ENCODE measurements around the gene ANXA4.
A peak's percentile ranks its signal among the peaks of the same experiment; 100 is the strongest.

ANXA4 gene

GRCh38 chr2:69779258-69780001 lies 37.5 kb downstream of the ANXA4 start:
- POLR2A ChIA-PET: no interaction called here
- TF ChIP-seq PKNOX1 (IDR thresholded peaks at IDR 0.05) (0 out of 2 replicates have a peak, but pooled peaks have one; percentile 16), ELF4 (IDR thresholded peaks at IDR 0.05) (no peak)
- no peak for DNase-seq (ENCODE audit: extremely low spot score)

GRCh38 chr2:69780921-69781320 lies 39.0 kb downstream of the ANXA4 start:
- TF ChIP-seq HDGF (IDR thresholded peaks at IDR 0.05; ENCODE audit: borderline replicate concordance) (no peak), LEF1 (IDR thresholded peaks at IDR 0.05; ENCODE audit: borderline replicate concordance) (no peak), BHLHE40 (IDR thresholded peaks at IDR 0.05; ENCODE audit: borderline replicate concordance) (no peak), ZNF384 (IDR thresholded peaks at IDR 0.05) (no peak), TARDBP (IDR thresholded peaks at IDR 0.05) (no peak), ARNT (IDR thresholded peaks at IDR 0.05) (no peak), PKNOX1 (IDR thresholded peaks at IDR 0.05) (no peak), FOXA1 (IDR thresholded peaks at IDR 0.05) (no peak)
- DNase-seq (ENCODE audit: extremely low spot score): no peak
- POLR2A ChIA-PET: no interaction called here
- CTCF ChIA-PET: interaction anchor here (1.5 kb wide), 1 partner anchor 56 kb away, joined by 4 read pairs; no protein-coding TSS in a partner anchor

More at GRCh38 chr2:69779258-69780001, 37.5 kb downstream of the ANXA4 start:
- CTCF ChIA-PET: interaction anchor here (0.6 kb wide), 2 partner anchors 8 to 1169 kb away, joined by 3 read pairs; no protein-coding TSS in a partner anchor

- TF ChIP-seq SUZ12 (IDR thresholded peaks at IDR 0.05) (no peak), ELF4 (IDR thresholded peaks at IDR 0.05) (no peak), CTBP1 (IDR thresholded peaks at IDR 0.05; ENCODE audit: borderline replicate concordance) (no peak), BHLHE40 (IDR thresholded peaks at IDR 0.05; ENCODE audit: borderline replicate concordance) (no peak)
- ChIA-PET CTCF (interaction anchor here (0.9 to 1.5 kb wide), 2 partner anchors 12 to 57 kb away, joined by 4 read pairs; no protein-coding TSS in a partner anchor), POLR2A (interaction anchor here (1.2 kb wide), 1 partner anchor 41 kb away, joined by 3 read pairs; no protein-coding TSS in a partner anchor)
- no peak for DNase-seq (ENCODE audit: extremely low spot score)
Measured at GRCh38 chr2:69781321-69782248, 39.7 kb downstream of the ANXA4 start.

- no peak for DNase-seq (ENCODE audit: extremely low spot score)
- TF ChIP-seq SUZ12 (IDR thresholded peaks at IDR 0.05) (no peak), FOXK2 (IDR thresholded peaks at IDR 0.05) (no peak), LEF1 (IDR thresholded peaks at IDR 0.05; ENCODE audit: borderline replicate concordance) (no peak), PKNOX1 (IDR thresholded peaks at IDR 0.05) (no peak), ARNT (IDR thresholded peaks at IDR 0.05) (no peak), ZNF384 (IDR thresholded peaks at IDR 0.05) (no peak), NFRKB (IDR thresholded peaks at IDR 0.05) (no peak), CTBP1 (IDR thresholded peaks at IDR 0.05; ENCODE audit: borderline replicate concordance) (no peak), FOXM1 (IDR thresholded peaks at IDR 0.05; ENCODE audit: borderline replicate concordance) (no peak), FOXA1 (IDR thresholded peaks at IDR 0.05) (no peak), SP1 (IDR thresholded peaks at IDR 0.05) (no peak), HDGF (IDR thresholded peaks at IDR 0.05; ENCODE audit: borderline replicate concordance) (no peak), ELF4 (IDR thresholded peaks at IDR 0.05) (no peak), TARDBP (IDR thresholded peaks at IDR 0.05) (no peak)
- ChIA-PET CTCF (no interaction called here), POLR2A (no interaction called here)
Measured at GRCh38 chr2:69784228-69784627, 42.3 kb downstream of the ANXA4 start.

GRCh38 chr2:69785358-69785757 lies 43.4 kb downstream of the ANXA4 start:
- CTCF ChIA-PET: interaction anchor here (0.6 kb wide), 1 partner anchor 517 kb away, joined by 4 read pairs; no protein-coding TSS in a partner anchor
- no peak for DNase-seq (ENCODE audit: extremely low spot score)
- TF ChIP-seq BHLHE40 (IDR thresholded peaks at IDR 0.05; ENCODE audit: borderline replicate concordance) (no peak), TARDBP (IDR thresholded peaks at IDR 0.05) (no peak), CTBP1 (IDR thresholded peaks at IDR 0.05; ENCODE audit: borderline replicate concordance) (no peak)
- POLR2A ChIA-PET: interaction anchor here (1.0 kb wide), 1 partner anchor 13 kb away, joined by 3 read pairs; no protein-coding TSS in a partner anchor

GRCh38 chr2:69786052-69786560 lies 44.2 kb downstream of the ANXA4 start:
- DNase-seq (ENCODE audit: extremely low spot score): no peak
- POLR2A ChIA-PET: interaction anchor here (1.0 kb wide), 1 partner anchor 14 kb away, joined by 3 read pairs; no protein-coding TSS in a partner anchor
- CTCF ChIA-PET: interaction anchor here (0.5 to 0.6 kb wide), 3 partner anchors 18 to 517 kb away, joined by 4 to 6 read pairs (median 4); no protein-coding TSS in a partner anchor
- TF ChIP-seq NFRKB (IDR thresholded peaks at IDR 0.05) (no peak), BHLHE40 (IDR thresholded peaks at IDR 0.05; ENCODE audit: borderline replicate concordance) (no peak), LEF1 (IDR thresholded peaks at IDR 0.05; ENCODE audit: borderline replicate concordance) (no peak), FOXA1 (IDR thresholded peaks at IDR 0.05) (no peak), CTBP1 (IDR thresholded peaks at IDR 0.05; ENCODE audit: borderline replicate concordance) (no peak), ZNF384 (IDR thresholded peaks at IDR 0.05) (no peak), SUZ12 (IDR thresholded peaks at IDR 0.05) (no peak), SP1 (IDR thresholded peaks at IDR 0.05) (no peak), HDGF (IDR thresholded peaks at IDR 0.05; ENCODE audit: borderline replicate concordance) (no peak), TARDBP (IDR thresholded peaks at IDR 0.05) (no peak), FOXK2 (IDR thresholded peaks at IDR 0.05) (no peak), PKNOX1 (IDR thresholded peaks at IDR 0.05) (no peak), FOXM1 (IDR thresholded peaks at IDR 0.05; ENCODE audit: borderline replicate concordance) (no peak), L3MBTL2 (conservative IDR thresholded peaks at IDR 0.05) (no peak), ARNT (IDR thresholded peaks at IDR 0.05) (no peak), ELF4 (IDR thresholded peaks at IDR 0.05) (no peak)

Measured in HEK293T (cell line).